SK-N-MC (cell line): ENCODE data around the gene DUS2.
"Not testable (repeated sequence)": the region's sequence is repeated elsewhere in the genome, so short reads cannot be mapped to it uniquely, and the experiment has no call there.

ENCODE experiments used
- EZH2 ChIP-seq: fragments of 200-600 bp; sonication (generic); IDR thresholded peaks from one replicate; pipeline ENCODE4 v1.6.1; 2017; ENCODE audit warnings: antibody characterized with exemption
- POLR2AphosphoS5 ChIP-seq: IDR thresholded peaks from 2 replicates; pipeline ENCODE4 v1.6.1; 2012; ENCODE audit warnings: mild to moderate bottlenecking, low read depth, low read length, borderline replicate concordance

DNA sequence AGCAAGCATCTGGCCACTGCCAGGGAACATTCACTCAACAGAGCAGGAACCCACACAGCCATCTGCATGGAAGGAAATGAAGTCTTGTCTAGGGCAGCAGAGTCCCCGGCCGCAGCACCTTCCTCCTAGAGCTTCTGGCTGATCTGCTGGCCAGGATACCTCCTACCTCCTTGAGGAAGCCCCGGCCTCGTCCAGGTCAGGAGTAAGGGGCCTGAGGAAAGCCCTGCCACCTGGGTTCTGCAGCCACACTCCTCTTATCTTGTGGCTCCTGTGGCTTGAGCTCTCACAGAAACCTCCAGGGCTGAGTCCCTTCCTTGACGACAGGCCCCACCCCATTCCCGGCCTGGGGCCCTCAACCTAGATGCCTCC, 29.1 kb upstream of the DUS2 start:
- not testable (repeated sequence) for TF ChIP-seq EZH2, POLR2AphosphoS5
